Measurements from ENCODE around the gene RFPL4A.

- TF ChIP-seq POLR2A (IDR thresholded peaks at IDR 0.05) = no peak
- TF ChIP-seq CTCF (IDR thresholded peaks at IDR 0.05) = no peak
- no peak for TF ChIP-seq POLR2AphosphoS5 (IDR thresholded peaks at IDR 0.05)
- no peak for TF ChIP-seq EP300 (IDR thresholded peaks at IDR 0.05; ENCODE audit: low read depth)
These were observed 5.5 kb upstream of the RFPL4A start for GRCh38 chr19:55753401-55753800.
